Measurements from ENCODE around the gene PHLPP1. TPM values are rescaled to one million over a fixed set of nuclear protein-coding genes. Genes with fewer than 3 reads are reported as not detected.
A peak's percentile ranks its signal among the peaks of the same experiment; 100 is the strongest.

The PHLPP1 gene
- total RNA-seq, 1 experiment from 2014 or later = 39.9 TPM

DNA sequence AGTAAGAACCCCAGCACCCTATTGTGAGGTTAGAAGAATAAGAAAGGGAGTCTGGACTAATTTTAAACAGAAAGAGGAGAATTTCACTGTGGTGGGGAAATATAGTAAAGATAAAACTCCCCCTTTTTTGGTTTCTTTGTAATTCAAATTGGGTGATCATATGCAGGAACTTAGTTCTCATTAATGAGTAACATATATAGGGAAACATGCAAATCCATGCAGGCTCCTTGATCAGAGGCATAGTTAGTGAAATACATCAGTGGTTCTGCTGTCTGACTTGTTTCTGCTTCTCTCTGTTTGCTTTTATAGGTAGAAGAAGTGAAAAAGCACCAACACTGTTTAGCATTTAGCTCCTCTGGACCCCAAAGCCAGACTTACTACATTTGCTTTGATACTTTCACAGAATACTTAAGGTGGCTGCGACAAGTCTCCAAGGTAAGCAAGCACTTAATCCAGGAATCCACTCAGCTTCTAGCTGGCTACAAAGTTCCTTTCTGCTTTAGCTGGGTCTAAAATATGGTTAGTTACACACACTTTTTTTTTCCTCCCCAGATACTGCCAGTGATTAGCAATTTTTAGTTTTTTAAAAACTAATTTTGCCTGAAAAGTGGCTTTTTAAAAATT lies 123.2 kb downstream of the PHLPP1 start:
- peaks cover 20% of the 10 kb centered on the region; the same call in 1 of the 2 replicates for H3K79me2 ChIP-seq (ENCODE audit: insufficient read depth, low read length)
- H2AK5ac ChIP-seq (ENCODE audit: insufficient read length, low read length) = no peak overlapping the region
- WGBS (ENCODE audit: extremely low coverage, insufficient read length, low lambda C conversion rate) = no CpG with 5 or more reads among the region's 1 CpG
- H2AFZ ChIP-seq (ENCODE audit: low read length) = no peak overlapping the region
- TF ChIP-seq, protein P1, sequence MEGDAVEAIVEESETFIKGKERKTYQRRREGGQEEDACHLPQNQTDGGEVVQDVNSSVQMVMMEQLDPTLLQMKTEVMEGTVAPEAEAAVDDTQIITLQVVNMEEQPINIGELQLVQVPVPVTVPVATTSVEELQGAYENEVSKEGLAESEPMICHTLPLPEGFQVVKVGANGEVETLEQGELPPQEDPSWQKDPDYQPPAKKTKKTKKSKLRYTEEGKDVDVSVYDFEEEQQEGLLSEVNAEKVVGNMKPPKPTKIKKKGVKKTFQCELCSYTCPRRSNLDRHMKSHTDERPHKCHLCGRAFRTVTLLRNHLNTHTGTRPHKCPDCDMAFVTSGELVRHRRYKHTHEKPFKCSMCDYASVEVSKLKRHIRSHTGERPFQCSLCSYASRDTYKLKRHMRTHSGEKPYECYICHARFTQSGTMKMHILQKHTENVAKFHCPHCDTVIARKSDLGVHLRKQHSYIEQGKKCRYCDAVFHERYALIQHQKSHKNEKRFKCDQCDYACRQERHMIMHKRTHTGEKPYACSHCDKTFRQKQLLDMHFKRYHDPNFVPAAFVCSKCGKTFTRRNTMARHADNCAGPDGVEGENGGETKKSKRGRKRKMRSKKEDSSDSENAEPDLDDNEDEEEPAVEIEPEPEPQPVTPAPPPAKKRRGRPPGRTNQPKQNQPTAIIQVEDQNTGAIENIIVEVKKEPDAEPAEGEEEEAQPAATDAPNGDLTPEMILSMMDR (conservative IDR thresholded peaks at IDR 0.05) = no peak
- H3K4me2 ChIP-seq (ENCODE audit: insufficient read depth, insufficient read length, low read length) = peak overlapping the region; percentile 28
- no peak overlapping the region for H2BK15ac ChIP-seq (ENCODE audit: low read depth, low read length)
- peak overlapping the region; percentile 53 to 97 (median 97) for H3K27ac Mint-ChIP-seq
- H4K20me1 ChIP-seq (ENCODE audit: control insufficient read depth, insufficient read depth, insufficient read length) = no peaks in the 10 kb centered on the region
- no peaks in the 10 kb centered on the region for H3K27me3 ChIP-seq (ENCODE audit: insufficient read depth, low read length)
- no peak overlapping the region for H3K9ac ChIP-seq (ENCODE audit: extremely low read depth, insufficient read length, low read length)
- H2BK120ac ChIP-seq (ENCODE audit: low read depth, low read length, poor library complexity, severe bottlenecking) = no peak overlapping the region
- H3K18ac ChIP-seq (ENCODE audit: insufficient read length, low read depth, low read length) = no peak overlapping the region
- no peaks in the 10 kb centered on the region for H3K9me3 ChIP-seq (ENCODE audit: control insufficient read depth, low read depth, low read length)
- H3K4ac ChIP-seq (ENCODE audit: low read depth, low read length) = no peak overlapping the region
- H3K14ac ChIP-seq (ENCODE audit: insufficient read depth, low read length) = no peak overlapping the region
- no peaks in the 10 kb centered on the region for H3K23me2 ChIP-seq (ENCODE audit: insufficient read length, low read depth, low read length, poor library complexity, severe bottlenecking)
- H3K23ac ChIP-seq (ENCODE audit: insufficient read length, low read depth, low read length) = no peak overlapping the region
- peaks cover 14% of the 10 kb centered on the region for H3K4me1 ChIP-seq (ENCODE audit: insufficient read depth, low read length)
- H4K8ac ChIP-seq (replicated peaks; ENCODE audit: insufficient read length, low read depth, low read length) = no peak overlapping the region
- DNase-seq = no peak
- no peak overlapping the region for H4K91ac ChIP-seq (ENCODE audit: insufficient read length, low read depth, low read length)
- no peak overlapping the region for H2BK5ac ChIP-seq (ENCODE audit: insufficient read length, low read length)
- H3K27ac ChIP-seq (ENCODE audit: insufficient read length, low read depth, low read length) = peak overlapping the region; percentile 93
- H3K36me3 Mint-ChIP-seq (ENCODE audit: insufficient read depth in 1 of 3, low read depth in 3 of 3) = peaks cover 5 to 6% (median 5%) of the 10 kb centered on the region in 3 experiments; a peak in 5 of 7 replicates
- peaks cover 8% of the 10 kb centered on the region for H3K79me1 ChIP-seq (ENCODE audit: insufficient read depth, low read depth, low read length, poor library complexity, severe bottlenecking)
- H4K5ac ChIP-seq (ENCODE audit: insufficient read length, low read depth, low read length) = no peak overlapping the region
- H2BK12ac ChIP-seq (ENCODE audit: insufficient read length, low read depth, low read length) = no peak overlapping the region
- H3K4me3 Mint-ChIP-seq = peak overlapping the region in 1 of 2 experiments; percentile 55; a peak in 3 of 5 replicates
- H3K9me3 Mint-ChIP-seq = no peaks in the 10 kb centered on the region
- H2BK20ac ChIP-seq (ENCODE audit: low read depth, low read length, poor library complexity, severe bottlenecking) = no peak overlapping the region
- peaks cover 51 to 59% of the 10 kb centered on the region in 2 experiments for H3K4me1 Mint-ChIP-seq
- no peak overlapping the region for H3K56ac ChIP-seq (ENCODE audit: insufficient read length, low read depth, low read length)
- H3K27me3 Mint-ChIP-seq (ENCODE audit: low read depth) = no peaks in the 10 kb centered on the region
- H3T11ph ChIP-seq (ENCODE audit: low read length) = no peak overlapping the region

All from H9 (cell line).